Astrocyte (in vitro differentiated cells and primary cell): ENCODE measurements around the gene DGKQ.

Source experiments
- CTCF ChIP-seq: IDR thresholded peaks from 2 replicates; pipeline ENCODE4 v1.5.1; 2011; ENCODE audit warnings: low read depth, mild to moderate bottlenecking, inconsistent platforms, low read length, moderate library complexity; ENCODE audit not compliant: insufficient read depth
- EZH2 ChIP-seq: IDR thresholded peaks from 2 replicates; pipeline ENCODE4 v1.6.1; 2012; ENCODE audit warnings: mild to moderate bottlenecking, low read length, inconsistent platforms; ENCODE audit not compliant: insufficient read depth

- no peak for TF ChIP-seq CTCF
- TF ChIP-seq EZH2: no peak
Measured at GRCh38 chr4:967113-968104, 6.0 kb downstream of the DGKQ start.
